SJCRH30 (cell line): ENCODE results near the gene ZNF407. TPM values are rescaled to one million over a fixed set of nuclear protein-coding genes. Genes with fewer than 3 reads are reported as not detected.
"Not testable (repeated sequence)": the region's sequence is repeated elsewhere in the genome, so short reads cannot be mapped to it uniquely, and the experiment has no call there.

Experiments used
- DNase-seq, 2 experiments: peaks; one replicate each; pipeline ENCODE4 v3.0.0-alpha.2; 2015 to 2020
- H3K27ac ChIP-seq: fragments of 250-450 bp; sonication (Bioruptor Pico); 2 replicates; pipeline ENCODE4 v1.5.1; 2020; ENCODE audit warnings: mild to moderate bottlenecking, moderate library complexity
- H3K27me3 ChIP-seq: fragments of 250-450 bp; sonication (Bioruptor Pico); 2 replicates; pipeline ENCODE4 v1.5.1; 2020; ENCODE audit warnings: mild to moderate bottlenecking, moderate library complexity
- H3K36me3 ChIP-seq: fragments of 250-450 bp; sonication (Bioruptor Pico); 2 replicates; pipeline ENCODE4 v1.5.1; 2020; ENCODE audit warnings: mild to moderate bottlenecking, moderate library complexity
- H3K4me1 ChIP-seq: fragments of 250-450 bp; sonication (Bioruptor Pico); 2 replicates; pipeline ENCODE4 v1.5.1; 2020; ENCODE audit warnings: mild to moderate bottlenecking, moderate library complexity
- H3K4me3 ChIP-seq: fragments of 250-450 bp; sonication (Bioruptor Pico); 2 replicates; pipeline ENCODE4 v1.5.1; 2020; ENCODE audit warnings: mild to moderate bottlenecking, moderate library complexity
- H3K9me3 ChIP-seq: fragments of 250-450 bp; sonication (Bioruptor Pico); replicated peaks from 2 replicates; pipeline ENCODE4 v1.5.1; 2020; ENCODE audit warnings: mild to moderate bottlenecking, moderate library complexity
- total RNA-seq: library from RNA; depleted of rRNA; stranded (reverse); fragments of >200 nt; shearing (Covaris generic); gene quantifications from 2 replicates; pipeline ENCODE4 v1.2.3, GENCODE V29; 2014

Gene ZNF407
- total RNA-seq, 1 experiment from 2014 or later, result 9.5 TPM

DNA sequence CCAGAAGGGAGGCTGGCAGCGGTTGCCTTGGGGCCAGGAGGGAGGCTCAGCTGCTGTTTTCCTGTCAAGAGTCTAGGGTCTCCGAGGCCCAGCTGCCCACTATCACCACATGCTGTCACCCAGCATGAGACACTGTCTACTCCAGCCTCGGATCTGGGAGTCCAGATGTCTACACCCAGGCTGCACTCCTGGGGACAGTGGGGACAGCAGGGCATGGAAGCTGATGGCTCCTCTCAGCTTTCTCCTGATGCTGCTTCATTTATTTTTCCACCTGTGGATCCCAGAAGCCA lies 477.3 kb downstream of the ZNF407 start:
- no peak for DNase-seq
- H3K27me3 ChIP-seq, result no peaks in the 10 kb centered on the region
- no peak overlapping the region for H3K4me3 ChIP-seq
- no peaks in the 10 kb centered on the region for H3K4me1 ChIP-seq
- H3K27ac ChIP-seq, result no peak overlapping the region
- no peaks in the 10 kb centered on the region for H3K36me3 ChIP-seq
- H3K9me3 ChIP-seq, result no peaks in the 10 kb centered on the region

- Histone ChIP-seq H3K27ac (no peak overlapping the region), H3K4me1 (no peaks in the 10 kb centered on the region), H3K9me3 (no peaks in the 10 kb centered on the region), H3K27me3 (no peaks in the 10 kb centered on the region), H3K4me3 (no peak overlapping the region), H3K36me3 (no peaks in the 10 kb centered on the region)
- DNase-seq, result no peak
These were observed 477.8 kb downstream of the ZNF407 start for GRCh38 chr18:75075429-75075841.

DNA sequence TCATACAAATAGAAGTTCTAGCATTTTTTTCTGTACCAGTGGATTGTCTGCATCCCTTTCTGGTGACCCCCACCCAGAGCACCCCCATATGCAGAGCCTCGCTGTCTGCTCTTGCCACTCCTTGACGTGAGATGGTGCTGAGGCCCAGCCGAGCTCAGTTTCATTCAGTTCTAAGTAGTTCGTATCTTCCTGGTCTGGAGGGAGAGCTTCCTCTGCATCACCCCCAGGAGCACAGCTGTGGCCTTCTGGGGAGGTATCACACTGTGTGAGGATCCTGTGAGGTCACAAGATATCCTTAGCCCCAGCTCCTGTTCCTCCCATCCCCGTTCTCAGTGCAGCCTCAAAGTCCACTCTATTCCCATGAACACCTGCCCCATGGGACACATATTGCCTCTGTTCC lies 478.6 kb downstream of the ZNF407 start:
- Histone ChIP-seq H3K36me3 (no peaks in the 10 kb centered on the region), H3K9me3 (no peaks in the 10 kb centered on the region), H3K27ac (no peak overlapping the region), H3K4me3 (no peak overlapping the region), H3K27me3 (no peaks in the 10 kb centered on the region), H3K4me1 (no peaks in the 10 kb centered on the region)
- no peak for DNase-seq

- Histone ChIP-seq H3K4me3 (no peak overlapping the region), H3K9me3 (no peaks in the 10 kb centered on the region), H3K36me3 (no peaks in the 10 kb centered on the region), H3K27me3 (no peaks in the 10 kb centered on the region), H3K27ac (no peak overlapping the region), H3K4me1 (no peaks in the 10 kb centered on the region)
- no peak for DNase-seq
These were observed 483.8 kb downstream of the ZNF407 start for GRCh38 chr18:75081486-75081885.

GRCh38 chr18:75083131-75083530 lies 485.5 kb downstream of the ZNF407 start:
- Histone ChIP-seq H3K27ac (no peak overlapping the region), H3K27me3 (no peaks in the 10 kb centered on the region), H3K36me3 (no peaks in the 10 kb centered on the region), H3K4me3 (no peak overlapping the region), H3K9me3 (no peaks in the 10 kb centered on the region), H3K4me1 (no peaks in the 10 kb centered on the region)
- DNase-seq, result no peak

DNA sequence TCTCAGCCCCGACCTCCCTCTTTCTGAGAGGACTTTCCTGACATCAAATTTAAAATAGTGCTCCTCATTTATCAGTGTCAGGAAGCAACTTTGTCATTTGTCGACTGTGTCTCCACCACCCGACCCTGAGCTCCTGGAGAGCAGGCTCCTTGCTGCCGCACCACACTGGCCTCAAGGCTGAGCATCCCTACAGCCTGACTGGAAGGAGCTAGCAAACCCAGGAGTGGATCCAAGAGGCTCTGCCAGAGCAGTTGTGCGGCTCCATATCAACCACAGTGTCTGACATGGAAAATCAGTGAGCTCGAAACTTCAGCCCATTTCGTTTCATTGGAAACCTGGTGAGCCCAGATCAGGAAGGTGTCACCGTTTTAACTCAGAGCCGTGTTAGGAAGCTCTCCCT lies 486.1 kb downstream of the ZNF407 start:
- no peak overlapping the region for H3K4me3 ChIP-seq
- H3K4me1 ChIP-seq, result no peaks in the 10 kb centered on the region
- DNase-seq, result no peak
- no peaks in the 10 kb centered on the region for H3K36me3 ChIP-seq
- no peaks in the 10 kb centered on the region for H3K9me3 ChIP-seq
- no peak overlapping the region for H3K27ac ChIP-seq
- no peaks in the 10 kb centered on the region for H3K27me3 ChIP-seq

GRCh38 chr18:75085676-75086075 lies 488.0 kb downstream of the ZNF407 start:
- not testable (repeated sequence) for H3K9me3 ChIP-seq, DNase-seq, H3K4me1 ChIP-seq, H3K36me3 ChIP-seq, H3K27me3 ChIP-seq, H3K4me3 ChIP-seq, H3K27ac ChIP-seq

- H3K4me1 ChIP-seq, result no peaks in the 10 kb centered on the region
- no peak overlapping the region for H3K27ac ChIP-seq
- DNase-seq, result no peak
- no peak overlapping the region for H3K4me3 ChIP-seq
- no peaks in the 10 kb centered on the region for H3K9me3 ChIP-seq
- H3K36me3 ChIP-seq, result no peaks in the 10 kb centered on the region
- H3K27me3 ChIP-seq, result no peaks in the 10 kb centered on the region
These were observed 488.9 kb downstream of the ZNF407 start for GRCh38 chr18:75086494-75087034.

DNA sequence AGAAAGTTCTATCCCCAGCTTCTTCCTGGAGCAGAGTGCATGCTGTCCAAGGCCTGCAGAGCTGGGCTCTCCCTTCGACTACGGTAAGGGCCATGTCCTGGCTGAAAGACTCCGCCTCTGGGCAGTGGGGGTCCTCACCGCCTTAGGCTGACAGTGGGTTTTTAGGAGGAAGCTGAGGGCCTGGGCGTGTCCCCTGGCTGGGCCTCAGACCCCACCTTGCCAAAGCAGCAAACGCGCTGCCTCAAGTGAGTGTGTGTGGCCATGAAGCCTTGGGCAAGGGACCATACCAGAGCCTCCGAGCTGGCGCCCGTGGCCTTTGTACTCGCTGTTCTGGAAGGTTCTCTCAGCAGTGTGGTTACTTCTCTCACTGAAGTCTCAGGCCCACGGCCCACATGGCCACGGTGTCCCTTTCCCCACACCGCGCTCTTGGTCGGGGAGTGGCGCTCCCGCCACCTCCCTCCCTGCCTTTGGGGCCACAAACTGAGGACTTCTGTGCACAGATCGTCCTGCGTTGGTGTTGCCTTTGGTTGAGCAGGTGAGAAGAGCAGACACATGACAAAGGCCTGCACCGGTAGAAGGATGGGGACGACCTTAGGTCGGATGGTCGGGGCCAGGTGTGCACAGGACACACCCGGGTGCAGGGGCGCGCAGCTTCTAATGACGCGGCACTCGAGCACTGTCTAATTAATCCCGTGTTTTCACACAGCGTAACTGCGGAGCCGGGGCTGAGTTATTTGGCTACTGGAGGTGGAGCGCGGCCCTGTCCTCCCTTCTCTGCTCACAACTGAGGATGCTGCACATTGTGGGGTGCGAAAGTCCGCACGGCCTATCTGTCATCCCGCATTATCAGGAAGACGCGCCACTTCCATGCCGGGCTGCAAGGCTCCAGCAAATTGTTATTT lies 489.7 kb downstream of the ZNF407 start:
- Histone ChIP-seq H3K27me3 (no peaks in the 10 kb centered on the region), H3K9me3 (no peaks in the 10 kb centered on the region), H3K4me3 (no peak overlapping the region), H3K4me1 (no peaks in the 10 kb centered on the region), H3K36me3 (no peaks in the 10 kb centered on the region), H3K27ac (no peak overlapping the region)
- DNase-seq, result no peak

GRCh38 chr18:75088021-75088506 lies 490.4 kb downstream of the ZNF407 start:
- Histone ChIP-seq H3K27me3 (no peaks in the 10 kb centered on the region), H3K4me1 (no peaks in the 10 kb centered on the region), H3K36me3 (no peaks in the 10 kb centered on the region), H3K27ac (no peak overlapping the region), H3K4me3 (no peak overlapping the region), H3K9me3 (no peaks in the 10 kb centered on the region)
- DNase-seq, result no peak

DNA sequence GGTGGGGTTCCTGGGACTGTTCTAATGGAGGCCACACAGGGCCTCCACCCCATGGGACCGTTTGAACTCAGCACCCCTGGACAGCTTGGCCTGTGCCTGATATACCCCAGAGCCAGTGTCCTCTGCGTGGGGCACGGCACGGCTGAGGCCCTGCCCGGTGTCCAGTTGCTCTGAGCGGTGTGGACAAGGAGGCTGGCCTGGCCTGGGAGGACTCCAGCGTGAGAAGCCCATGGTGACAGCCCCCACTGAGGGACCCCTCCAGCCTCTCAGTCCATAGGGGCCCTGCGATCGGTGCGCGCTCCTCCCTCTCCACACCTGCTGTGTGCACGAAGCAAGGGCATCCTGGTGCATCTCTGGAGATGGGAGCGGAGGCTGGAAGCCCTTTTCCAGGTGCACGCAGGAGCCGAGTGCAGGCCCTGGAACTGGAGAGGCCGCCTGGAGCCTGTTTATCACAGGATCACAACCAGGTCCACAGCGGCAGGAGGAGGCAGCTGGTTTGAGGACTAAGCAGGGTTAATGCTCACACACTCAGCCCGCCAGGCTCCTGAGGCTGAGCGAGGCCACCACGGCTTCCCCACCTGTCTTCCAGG lies 491.0 kb downstream of the ZNF407 start:
- no peak for DNase-seq
- Histone ChIP-seq H3K4me1 (no peaks in the 10 kb centered on the region), H3K27ac (no peak overlapping the region), H3K9me3 (no peaks in the 10 kb centered on the region), H3K36me3 (no peaks in the 10 kb centered on the region), H3K4me3 (no peak overlapping the region), H3K27me3 (no peaks in the 10 kb centered on the region)

DNA sequence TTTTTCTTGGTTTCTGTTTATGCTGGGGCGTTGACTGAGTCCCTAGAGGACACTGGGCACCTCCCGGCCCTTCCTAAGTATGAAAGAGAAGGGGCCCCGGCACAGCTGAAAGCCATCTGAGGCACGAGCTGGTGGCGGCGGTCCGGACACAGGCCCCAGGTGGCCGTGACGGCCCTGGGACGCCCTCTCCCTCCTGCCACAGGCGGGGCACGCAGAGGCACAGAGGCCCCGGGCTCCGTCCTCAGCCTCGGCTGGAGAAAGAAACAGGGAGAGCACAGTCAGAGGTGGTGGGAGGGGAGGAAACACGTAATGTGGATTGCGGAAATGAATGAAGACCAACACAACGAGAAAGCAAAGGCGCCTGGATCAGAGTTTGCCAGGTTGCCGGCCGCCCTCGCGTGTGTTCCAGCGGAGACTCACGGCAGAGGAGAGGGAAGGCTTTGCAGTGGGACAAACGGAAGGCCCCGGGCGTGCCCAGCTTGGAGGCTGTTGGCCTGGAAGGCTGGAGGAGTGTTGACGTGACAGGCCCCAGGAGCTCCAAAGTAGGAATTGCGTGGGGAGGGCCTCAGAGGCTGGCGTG lies 492.2 kb downstream of the ZNF407 start:
- no peaks in the 10 kb centered on the region for H3K27me3 ChIP-seq
- H3K36me3 ChIP-seq, result no peaks in the 10 kb centered on the region
- no peak overlapping the region for H3K4me3 ChIP-seq
- H3K27ac ChIP-seq, result no peak overlapping the region
- H3K4me1 ChIP-seq, result no peaks in the 10 kb centered on the region
- no peaks in the 10 kb centered on the region for H3K9me3 ChIP-seq
- DNase-seq, result no peak

DNA sequence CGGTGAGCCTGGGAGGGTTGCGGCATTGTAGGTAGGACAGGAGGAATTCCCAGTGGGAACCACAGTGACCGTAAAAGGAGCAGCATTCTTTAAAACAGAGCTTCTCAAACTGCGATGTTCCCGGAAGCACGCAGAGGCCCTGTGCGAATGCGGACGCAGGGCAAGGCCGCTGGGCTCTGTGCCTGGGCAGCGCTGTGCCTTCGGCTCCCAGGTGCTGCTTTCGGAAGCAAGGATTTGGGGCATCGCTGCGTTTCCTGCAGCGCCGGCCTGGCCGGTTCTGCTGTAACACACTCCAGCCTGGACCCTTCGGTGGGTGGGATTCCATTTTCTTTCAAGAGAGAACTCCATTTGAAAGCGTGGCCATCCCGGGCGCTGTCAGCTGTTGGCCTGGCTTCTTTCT lies 492.7 kb downstream of the ZNF407 start:
- no peaks in the 10 kb centered on the region for H3K9me3 ChIP-seq
- no peak overlapping the region for H3K4me3 ChIP-seq
- H3K36me3 ChIP-seq, result no peaks in the 10 kb centered on the region
- H3K4me1 ChIP-seq, result no peaks in the 10 kb centered on the region
- H3K27ac ChIP-seq, result no peak overlapping the region
- no peaks in the 10 kb centered on the region for H3K27me3 ChIP-seq
- no peak for DNase-seq

- Histone ChIP-seq H3K27me3 (no peaks in the 10 kb centered on the region), H3K27ac (no peak overlapping the region), H3K36me3 (no peaks in the 10 kb centered on the region), H3K4me1 (no peaks in the 10 kb centered on the region), H3K9me3 (no peaks in the 10 kb centered on the region), H3K4me3 (no peak overlapping the region)
- no peak for DNase-seq
These were observed 500.0 kb downstream of the ZNF407 start for GRCh38 chr18:75097491-75098225.
